SU-DHL-6 (cell line): Measurements from ENCODE around the gene ITGAE.

ENCODE experiments used
- H2AFZ ChIP-seq: fragments of 200-600 bp; sonication (generic); 2 replicates; pipeline ENCODE4 v1.6.1; 2014; ENCODE audit warnings: low read depth, mild to moderate bottlenecking, moderate library complexity, mixed read lengths, antibody characterized with exemption, low read length; ENCODE audit not compliant: severe bottlenecking
- H3F3A ChIP-seq: fragments of 200-600 bp; shearing (Covaris generic); 2 replicates; pipeline ENCODE4 v1.6.0; 2016; ENCODE audit warnings: antibody characterized with exemption, mild to moderate bottlenecking; ENCODE audit not compliant: insufficient read depth
- H3K27ac ChIP-seq: fragments of 200-600 bp; sonication (generic); 2 replicates; pipeline ENCODE4 v1.5.1; 2016; ENCODE audit warnings: low read depth, mild to moderate bottlenecking, low read length, moderate library complexity, mixed read lengths
- H3K27me3 ChIP-seq: fragments of 200-600 bp; sonication (generic), shearing (Covaris generic); 2 replicates; pipeline ENCODE4 v1.6.0; 2014; ENCODE audit warnings: mild to moderate bottlenecking, low read length
- H3K36me3 ChIP-seq: fragments of 200-600 bp; sonication (generic); 2 replicates; pipeline ENCODE4 v1.6.1; 2014; ENCODE audit warnings: mild to moderate bottlenecking, low read length, mixed read lengths
- H3K4me2 ChIP-seq: fragments of 300-600, 200-600 bp; shearing (Covaris generic), sonication (generic); 2 replicates; pipeline ENCODE4 v1.6.0; 2014; ENCODE audit warnings: low read length, low read depth, mild to moderate bottlenecking; ENCODE audit not compliant: poor library complexity, severe bottlenecking
- H3K4me3 ChIP-seq: fragments of 200-600 bp; sonication (generic); 2 replicates; pipeline ENCODE4 v1.5.1; 2014; ENCODE audit warnings: antibody characterized with exemption, low read length, mild to moderate bottlenecking, mixed read lengths; ENCODE audit not compliant: insufficient read depth, poor library complexity, severe bottlenecking
- H3K79me2 ChIP-seq: fragments of 200-600 bp; sonication (generic); 2 replicates; pipeline ENCODE4 v1.6.1; 2014; ENCODE audit warnings: mild to moderate bottlenecking, low read length, moderate library complexity; ENCODE audit not compliant: insufficient read depth
- H3K9ac ChIP-seq: fragments of 200-600 bp; sonication (generic); 2 replicates; pipeline ENCODE4 v1.7.0; 2014; ENCODE audit warnings: mild to moderate bottlenecking, low read length
- H3K9me2 ChIP-seq: fragments of 200-600 bp; sonication (generic); replicated peaks from 2 replicates; pipeline ENCODE4 v1.6.1; 2014; ENCODE audit warnings: low read length; ENCODE audit not compliant: insufficient read depth
- H3K9me3 ChIP-seq: fragments of 200-600 bp; sonication (generic); 2 replicates; pipeline ENCODE4 v1.6.1; 2014; ENCODE audit warnings: low read length, mixed read lengths; ENCODE audit not compliant: insufficient read depth
- H4K20me1 ChIP-seq: fragments of 200-600 bp; sonication (generic); 2 replicates; pipeline ENCODE4 v1.6.1; 2014; ENCODE audit warnings: low read depth, mild to moderate bottlenecking, antibody characterized with exemption, low read length, moderate library complexity, mixed read lengths
- EZH2phosphoT487 ChIP-seq: fragments of 200-600 bp; sonication (generic), shearing (Covaris generic); conservative IDR thresholded peaks from 2 replicates; pipeline ENCODE4 v1.6.1; 2018; ENCODE audit warnings: mild to moderate bottlenecking, antibody characterized with exemption, low read length, moderate library complexity, mixed read lengths
- TF ChIP-seq, protein P1 (sequence below): fragments of 200-600 bp; sonication (generic); IDR thresholded peaks from one replicate; pipeline ENCODE4 v1.5.1; 2017; ENCODE audit warnings: antibody characterized with exemption, mild to moderate bottlenecking, low read length, moderate library complexity; ENCODE audit not compliant: insufficient read depth, poor library complexity, severe bottlenecking

Gene ITGAE

DNA sequence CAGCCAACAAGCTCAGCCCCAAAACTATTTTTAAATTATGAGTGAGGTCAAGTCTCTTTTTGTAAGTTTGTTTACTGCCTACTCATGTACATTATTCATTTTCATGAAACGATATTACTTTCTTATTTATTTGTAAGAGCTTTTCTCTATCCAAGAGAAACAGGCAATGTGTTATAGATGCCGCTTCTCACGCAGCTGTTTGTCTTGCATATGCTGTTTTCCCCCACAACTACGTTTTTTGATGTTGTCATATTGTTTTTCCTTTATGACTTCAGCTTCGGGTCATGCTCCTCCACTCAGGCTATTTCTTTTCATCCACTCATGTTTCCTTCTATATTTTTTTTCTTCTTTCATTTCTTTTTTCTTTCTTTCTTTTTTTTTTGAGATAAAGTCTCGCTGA, 20.0 kb downstream of the ITGAE start:
- H3K9ac ChIP-seq: no peak overlapping the region
- H2AFZ ChIP-seq: no peak overlapping the region
- no peaks in the 10 kb centered on the region for H3K79me2 ChIP-seq
- H3K9me2 ChIP-seq: no peaks in the 10 kb centered on the region
- no peak overlapping the region for H3K4me2 ChIP-seq
- H4K20me1 ChIP-seq: no peaks in the 10 kb centered on the region
- no peak overlapping the region for H3K27ac ChIP-seq
- TF ChIP-seq, protein P1, sequence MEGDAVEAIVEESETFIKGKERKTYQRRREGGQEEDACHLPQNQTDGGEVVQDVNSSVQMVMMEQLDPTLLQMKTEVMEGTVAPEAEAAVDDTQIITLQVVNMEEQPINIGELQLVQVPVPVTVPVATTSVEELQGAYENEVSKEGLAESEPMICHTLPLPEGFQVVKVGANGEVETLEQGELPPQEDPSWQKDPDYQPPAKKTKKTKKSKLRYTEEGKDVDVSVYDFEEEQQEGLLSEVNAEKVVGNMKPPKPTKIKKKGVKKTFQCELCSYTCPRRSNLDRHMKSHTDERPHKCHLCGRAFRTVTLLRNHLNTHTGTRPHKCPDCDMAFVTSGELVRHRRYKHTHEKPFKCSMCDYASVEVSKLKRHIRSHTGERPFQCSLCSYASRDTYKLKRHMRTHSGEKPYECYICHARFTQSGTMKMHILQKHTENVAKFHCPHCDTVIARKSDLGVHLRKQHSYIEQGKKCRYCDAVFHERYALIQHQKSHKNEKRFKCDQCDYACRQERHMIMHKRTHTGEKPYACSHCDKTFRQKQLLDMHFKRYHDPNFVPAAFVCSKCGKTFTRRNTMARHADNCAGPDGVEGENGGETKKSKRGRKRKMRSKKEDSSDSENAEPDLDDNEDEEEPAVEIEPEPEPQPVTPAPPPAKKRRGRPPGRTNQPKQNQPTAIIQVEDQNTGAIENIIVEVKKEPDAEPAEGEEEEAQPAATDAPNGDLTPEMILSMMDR: no peak
- TF ChIP-seq EZH2phosphoT487: no peak
- H3K9me3 ChIP-seq: no peaks in the 10 kb centered on the region
- no peaks in the 10 kb centered on the region; the same call in 1 of the 2 replicates for H3F3A ChIP-seq
- no peaks in the 10 kb centered on the region for H3K36me3 ChIP-seq
- no peak overlapping the region for H3K4me3 ChIP-seq
- H3K27me3 ChIP-seq: no peaks in the 10 kb centered on the region

DNA sequence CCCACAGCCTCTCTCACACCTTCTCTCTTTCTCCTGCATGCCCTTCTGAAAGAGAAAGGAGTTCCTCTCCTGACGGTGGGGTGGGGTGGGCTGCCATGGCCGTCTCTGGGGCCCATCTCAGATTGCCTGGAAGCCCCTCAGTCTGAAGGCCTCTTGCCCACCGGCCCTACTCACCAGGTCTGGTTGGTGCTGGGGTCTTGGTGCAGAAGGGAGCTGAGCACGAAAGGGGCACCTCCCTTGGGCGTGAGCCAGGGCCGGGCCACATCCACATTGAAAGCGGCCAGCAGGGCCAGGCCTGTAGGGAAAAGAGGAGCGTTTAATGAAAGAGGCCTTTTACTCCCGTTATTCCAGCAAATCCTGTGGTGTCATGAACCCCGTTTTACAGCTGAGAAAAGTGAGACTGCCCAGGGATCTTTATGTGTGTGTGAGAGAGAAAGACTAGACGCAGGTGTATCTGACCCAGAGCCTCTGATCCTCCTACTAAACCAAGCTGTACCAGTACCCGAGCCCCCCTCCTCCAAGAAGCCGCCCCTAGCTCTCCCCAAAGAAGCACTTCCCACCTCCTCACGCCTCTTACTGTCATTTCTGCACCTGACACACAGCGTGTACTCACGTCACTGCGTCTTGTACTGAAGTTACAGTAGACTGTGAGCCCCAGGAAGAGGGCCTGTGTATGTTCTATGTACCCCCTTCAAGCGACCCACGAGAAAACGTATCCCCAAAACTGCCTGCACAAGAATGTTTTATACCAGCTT, 23.4 kb downstream of the ITGAE start:
- no peak overlapping the region for H3K27ac ChIP-seq
- H3K4me2 ChIP-seq: no peak overlapping the region
- H3K9ac ChIP-seq: no peak overlapping the region
- H3K79me2 ChIP-seq: no peaks in the 10 kb centered on the region
- TF ChIP-seq EZH2phosphoT487: no peak
- TF ChIP-seq, protein P1: no peak
- no peaks in the 10 kb centered on the region for H3K27me3 ChIP-seq
- no peaks in the 10 kb centered on the region for H3K9me2 ChIP-seq
- no peaks in the 10 kb centered on the region; the same call in 1 of the 2 replicates for H3F3A ChIP-seq
- no peak overlapping the region for H3K4me3 ChIP-seq
- no peaks in the 10 kb centered on the region for H4K20me1 ChIP-seq
- H2AFZ ChIP-seq: no peak overlapping the region
- H3K36me3 ChIP-seq: no peaks in the 10 kb centered on the region
- H3K9me3 ChIP-seq: no peaks in the 10 kb centered on the region

DNA sequence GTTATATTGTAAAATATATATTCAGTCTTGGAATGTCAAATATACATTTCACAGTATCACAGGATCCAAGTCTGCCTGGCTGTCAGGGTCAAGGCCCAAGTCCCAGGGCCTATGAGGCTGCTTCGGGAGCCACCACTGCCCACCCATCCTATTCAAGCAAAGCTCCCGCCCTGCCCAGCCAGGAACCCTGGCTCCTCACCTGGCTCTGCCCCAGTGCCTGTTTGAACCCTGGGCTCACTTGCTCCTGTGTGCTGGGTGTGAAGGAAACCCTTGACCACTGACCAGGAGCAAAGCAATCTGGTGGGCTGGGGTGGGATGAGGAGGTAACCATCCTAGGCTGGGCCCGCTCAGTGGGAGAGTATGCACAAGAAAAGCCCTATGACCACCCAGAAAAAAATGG, 27.0 kb downstream of the ITGAE start:
- H3K9me3 ChIP-seq: no peaks in the 10 kb centered on the region
- H3K9ac ChIP-seq: no peak overlapping the region
- H3K36me3 ChIP-seq: no peaks in the 10 kb centered on the region
- H3F3A ChIP-seq: no peaks in the 10 kb centered on the region
- no peak overlapping the region for H3K4me3 ChIP-seq
- H4K20me1 ChIP-seq: no peaks in the 10 kb centered on the region
- H3K9me2 ChIP-seq: no peaks in the 10 kb centered on the region
- H3K4me2 ChIP-seq: no peak overlapping the region
- H3K27ac ChIP-seq: no peak overlapping the region
- TF ChIP-seq EZH2phosphoT487: no peak
- TF ChIP-seq, protein P1: no peak
- H3K79me2 ChIP-seq: no peaks in the 10 kb centered on the region
- H2AFZ ChIP-seq: no peak overlapping the region
- no peaks in the 10 kb centered on the region for H3K27me3 ChIP-seq
